IPS DF 4.7 (cell line): ENCODE data around the gene MAP3K3.

ENCODE experiments used
- DNase-seq: peaks from one replicate; pipeline ENCODE4 v3.0.0-alpha.2; 2013; ENCODE audit warnings: low spot score; ENCODE audit errors: extremely low read depth

The MAP3K3 gene

DNA sequence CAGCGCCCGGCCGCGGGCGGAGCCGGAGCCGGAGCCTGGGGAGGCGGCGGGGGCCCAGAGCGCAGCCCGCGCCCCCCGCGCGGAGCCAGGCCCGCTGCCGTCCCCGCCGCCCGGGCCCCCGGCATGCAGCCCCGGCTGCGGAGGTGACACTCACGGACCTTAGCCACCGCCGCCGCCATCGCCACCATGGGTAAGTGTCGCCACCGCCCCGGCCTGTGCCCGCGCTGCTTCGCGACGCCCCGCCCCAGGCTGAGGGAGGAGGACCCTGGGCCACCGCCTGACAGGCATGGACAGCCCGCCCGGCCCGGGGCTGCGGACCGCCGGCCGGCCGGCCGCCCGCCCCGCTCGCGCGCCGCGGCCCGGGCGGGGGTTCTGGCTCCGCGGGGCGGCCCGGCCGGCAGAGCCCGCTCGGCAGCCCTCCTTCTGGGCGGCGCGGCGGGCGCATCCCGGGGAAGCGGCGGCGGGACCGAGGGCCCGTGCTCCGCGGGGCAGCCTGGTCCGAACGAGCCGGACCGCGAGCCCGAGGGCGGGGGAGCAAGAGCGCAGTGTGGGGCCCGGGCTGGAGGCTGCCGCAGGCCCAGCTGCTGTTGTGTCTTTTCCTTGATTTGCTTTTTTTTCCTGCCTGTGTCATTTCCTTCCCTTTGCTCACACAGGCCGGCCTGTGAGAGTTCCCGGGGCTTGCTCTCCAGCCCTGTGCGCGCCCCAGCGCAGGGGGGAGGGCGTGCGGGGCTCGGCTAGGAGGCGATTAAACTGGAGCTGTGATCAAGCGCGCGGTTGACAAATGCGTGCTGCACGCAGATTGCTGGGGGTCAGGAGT is 565 bp downstream of the MAP3K3 start:
- DNase-seq: no peak

DNA sequence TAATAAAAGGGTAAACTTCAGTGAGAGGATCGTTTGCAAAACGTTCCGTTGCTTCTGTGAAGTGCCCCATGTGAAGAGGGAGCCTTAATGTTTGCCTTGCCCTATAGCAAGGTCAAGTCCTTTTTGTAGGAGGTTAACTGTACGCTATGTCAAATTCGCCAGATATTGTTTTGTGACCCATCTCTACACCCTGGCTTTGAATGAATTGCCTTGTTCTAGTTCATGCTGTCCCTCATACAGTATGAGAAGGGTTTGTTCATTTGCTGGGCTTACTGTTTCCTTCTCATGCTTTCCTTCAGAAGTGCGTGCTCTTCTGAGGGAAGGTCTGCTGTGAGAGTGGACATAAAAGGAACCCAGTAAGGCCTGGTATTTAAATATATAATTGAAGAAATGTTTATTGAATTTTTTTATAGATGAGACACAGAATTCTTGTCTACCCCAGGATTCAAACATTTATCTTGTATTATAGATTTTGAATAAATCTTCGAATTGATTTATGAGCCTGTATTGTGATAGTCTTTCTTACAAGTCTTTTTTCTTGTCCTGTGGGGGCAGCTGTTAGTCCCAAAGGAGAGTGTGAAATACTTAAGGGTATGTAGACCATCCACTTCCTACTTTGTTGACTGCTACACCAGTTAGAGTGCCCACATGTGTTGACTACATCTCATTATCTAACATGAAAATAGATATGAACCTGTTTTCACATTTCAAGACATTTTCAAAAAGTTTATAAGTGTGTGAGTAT is 1.7 kb downstream of the MAP3K3 start:
- DNase-seq: no peak

DNA sequence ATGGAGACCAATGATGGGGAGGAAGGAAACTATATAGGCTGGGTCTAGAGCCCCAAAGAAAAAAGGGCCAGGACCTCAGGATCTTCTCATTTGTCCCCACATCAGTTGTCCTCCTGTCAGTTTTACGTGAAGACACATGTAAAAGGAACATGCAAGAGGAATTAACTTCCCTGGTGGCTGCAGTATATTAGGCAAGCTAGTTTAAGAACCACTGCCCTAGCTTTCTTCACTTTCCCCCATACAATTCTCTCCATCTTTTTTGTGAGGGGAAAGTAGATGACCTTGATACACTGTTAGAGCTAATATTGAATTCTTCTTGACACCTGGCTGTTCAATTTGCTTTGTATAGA is 2.3 kb downstream of the MAP3K3 start:
- DNase-seq: no peak

- no peak for DNase-seq
Measured at GRCh38 chr17:63626551-63627180, 4.4 kb downstream of the MAP3K3 start.

DNA sequence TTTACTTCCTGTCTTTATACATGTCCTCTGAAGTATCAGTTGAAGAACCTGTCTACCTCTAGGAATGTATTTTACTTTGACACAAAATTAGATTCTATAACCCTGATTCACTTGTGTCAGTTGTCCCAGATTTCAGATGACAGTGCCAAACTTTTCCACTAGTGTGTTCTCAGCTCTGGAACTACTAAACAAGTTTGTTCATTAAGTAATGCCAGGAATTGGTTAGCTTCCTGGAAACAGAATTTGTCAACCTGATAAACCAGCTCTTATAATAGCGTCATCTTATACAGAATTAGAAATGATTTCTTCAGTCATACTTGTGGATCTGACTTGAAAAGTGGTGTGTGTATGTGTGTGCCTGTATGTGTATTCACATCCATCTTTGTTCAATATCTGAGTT is 7.4 kb downstream of the MAP3K3 start:
- DNase-seq: no peak

DNA sequence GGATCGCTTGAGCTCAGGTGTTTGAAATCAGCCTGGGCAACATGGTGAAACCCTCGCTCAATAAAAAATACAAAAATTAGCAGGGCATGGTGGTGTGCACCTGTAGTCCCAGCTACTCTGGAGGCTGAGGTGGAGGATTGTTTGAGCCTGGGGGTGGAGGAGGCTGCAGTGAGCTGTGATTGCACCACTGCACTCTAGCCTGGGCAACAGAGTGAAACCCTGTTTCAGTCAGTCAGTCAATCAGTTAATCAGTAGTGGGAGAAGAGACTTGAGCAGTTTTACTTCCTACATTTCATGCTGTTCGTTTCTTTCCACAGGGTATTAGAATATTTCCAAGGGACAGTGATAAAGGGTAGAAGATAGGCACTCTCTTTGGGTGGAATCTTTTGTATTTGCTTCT is 8.8 kb downstream of the MAP3K3 start:
- no peak for DNase-seq

- DNase-seq: no peak
Measured at GRCh38 chr17:63631626-63632025, 9.4 kb downstream of the MAP3K3 start.

DNA sequence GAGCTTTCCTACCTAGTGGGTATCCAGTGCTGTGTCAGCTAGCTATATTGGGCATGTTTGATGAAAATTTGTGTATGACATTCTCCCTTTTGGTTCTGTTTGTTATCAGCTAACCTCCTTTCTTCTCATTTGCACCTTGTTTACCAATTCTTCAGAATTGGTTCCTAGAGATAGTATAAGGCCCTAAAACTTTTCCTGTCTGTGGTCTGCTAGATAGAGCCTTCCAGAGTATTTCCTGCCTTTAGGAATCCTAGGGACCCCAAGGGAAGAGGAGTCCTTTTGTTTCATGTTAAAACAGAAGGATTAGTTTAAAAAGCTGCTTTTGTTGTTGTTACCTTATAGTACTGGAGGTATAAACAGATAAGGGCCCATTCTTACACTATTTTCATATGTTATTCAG is 11.5 kb downstream of the MAP3K3 start:
- no peak for DNase-seq

- DNase-seq: no peak
Measured at GRCh38 chr17:63634163-63634562, 11.9 kb downstream of the MAP3K3 start.

DNA sequence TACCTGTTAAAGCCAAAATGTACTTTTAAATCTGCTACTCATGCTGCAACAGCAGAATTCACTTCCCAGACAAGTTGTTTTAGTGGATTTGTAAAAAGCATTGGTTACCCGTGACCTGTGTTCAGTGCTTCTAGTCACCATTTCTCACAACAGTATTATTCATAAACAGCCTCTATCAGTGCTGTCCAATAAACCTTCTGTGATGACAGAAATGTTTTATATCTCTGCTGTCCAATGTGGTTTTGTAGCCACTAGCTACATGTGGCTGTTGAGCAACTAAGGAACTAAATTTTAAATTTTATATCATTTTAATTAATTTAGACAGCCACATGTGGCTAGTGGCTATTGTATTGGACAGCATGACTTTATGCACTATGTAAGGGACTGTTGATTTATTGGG is 12.6 kb downstream of the MAP3K3 start:
- no peak for DNase-seq

DNA sequence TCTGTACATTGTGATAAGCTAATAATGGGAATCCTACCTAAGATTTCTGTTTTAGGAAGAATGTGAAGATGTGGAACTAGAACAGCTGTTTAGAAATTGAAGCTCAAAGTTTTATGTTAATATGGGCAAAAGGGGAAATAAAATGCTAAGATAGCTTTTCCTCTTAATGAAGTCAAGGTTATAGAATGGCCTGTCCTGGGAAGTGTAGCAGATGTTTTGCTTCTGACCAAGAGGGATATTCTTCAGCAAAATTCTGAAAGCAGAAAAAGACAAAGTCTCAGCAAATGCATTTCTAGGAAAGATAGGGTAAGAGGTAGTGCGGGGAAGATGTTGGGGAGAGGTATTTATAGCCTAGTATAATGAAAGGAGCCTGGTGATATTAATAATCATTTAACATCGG is 13.1 kb downstream of the MAP3K3 start:
- no peak for DNase-seq

DNA sequence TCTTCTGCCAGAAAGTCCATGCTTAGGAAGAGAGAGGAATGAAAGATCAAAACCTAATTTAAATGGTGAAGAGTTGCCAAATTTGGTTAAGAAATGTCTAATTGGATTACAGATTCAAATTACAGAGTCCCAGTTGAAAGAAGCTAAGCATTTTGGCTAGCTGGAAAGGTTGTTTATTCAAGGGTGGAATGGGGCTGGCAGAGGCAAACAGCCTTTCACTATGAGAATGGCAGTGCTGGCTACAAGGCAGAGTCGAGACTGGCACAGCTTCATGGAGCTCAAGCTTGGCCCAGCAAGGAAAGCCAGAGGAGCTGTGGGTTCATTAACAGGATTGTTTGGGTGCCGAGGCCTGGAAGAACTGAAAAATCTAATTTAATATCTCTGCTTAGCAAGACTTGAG is 13.6 kb downstream of the MAP3K3 start:
- no peak for DNase-seq

DNA sequence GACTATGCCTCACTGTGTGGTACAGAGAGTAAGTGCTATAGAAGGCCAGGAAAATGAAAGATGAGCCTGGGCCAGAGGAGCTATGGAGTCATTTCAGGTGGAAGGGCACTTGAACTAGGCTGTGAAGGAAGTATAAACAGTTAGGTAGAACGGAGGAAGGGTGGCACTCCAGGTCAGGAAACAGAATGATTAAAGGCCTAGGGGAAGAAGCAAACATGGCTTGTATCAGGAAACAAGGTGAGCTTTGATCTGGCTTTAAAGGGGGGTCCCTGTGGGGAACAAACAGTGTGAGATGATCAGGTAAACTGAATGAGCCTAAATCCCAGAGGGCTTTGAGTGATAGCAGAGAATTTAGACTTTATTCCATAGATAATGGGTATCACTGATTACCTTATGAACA is 16.9 kb downstream of the MAP3K3 start:
- DNase-seq: no peak

- DNase-seq: no peak
Measured at GRCh38 chr17:63640038-63640437, 17.8 kb downstream of the MAP3K3 start.

DNA sequence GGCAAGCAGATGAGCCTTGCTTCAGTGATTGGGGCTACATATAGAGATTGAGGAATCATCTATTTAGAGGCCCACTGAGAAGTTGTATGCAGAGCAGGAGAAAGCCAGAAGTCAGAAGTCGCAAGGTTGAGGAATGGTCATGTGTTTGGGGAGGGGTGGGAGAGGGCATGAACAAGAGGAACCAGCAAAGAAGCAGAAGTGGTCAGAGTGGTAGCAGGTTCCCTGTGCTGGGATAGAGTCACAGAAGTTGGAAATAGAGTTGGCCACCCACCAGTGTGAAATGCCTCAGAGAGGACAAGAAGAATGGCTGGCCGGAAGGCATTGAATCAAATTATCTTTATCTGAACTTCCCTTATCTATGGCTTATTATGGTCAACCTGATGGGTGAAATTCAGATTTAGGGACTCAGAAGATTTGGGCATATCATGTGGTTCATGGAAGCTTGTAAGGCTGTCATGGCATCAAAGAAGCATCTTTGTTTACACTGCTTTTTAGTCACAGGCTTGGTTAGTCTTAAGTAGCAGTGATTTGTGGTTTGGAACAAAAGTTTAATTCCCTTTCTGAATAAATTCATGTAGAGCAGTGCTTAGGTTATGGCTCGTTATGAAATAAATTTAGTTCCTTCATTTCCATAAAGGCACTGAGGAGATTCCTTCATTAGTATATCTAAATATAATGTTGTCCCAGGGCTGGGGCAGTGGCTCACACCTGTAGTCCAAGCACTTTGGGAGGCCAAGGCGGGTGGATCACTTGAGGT is 19.7 kb downstream of the MAP3K3 start:
- no peak for DNase-seq

- no peak for DNase-seq
Measured at GRCh38 chr17:63644846-63645245, 22.6 kb downstream of the MAP3K3 start.

DNA sequence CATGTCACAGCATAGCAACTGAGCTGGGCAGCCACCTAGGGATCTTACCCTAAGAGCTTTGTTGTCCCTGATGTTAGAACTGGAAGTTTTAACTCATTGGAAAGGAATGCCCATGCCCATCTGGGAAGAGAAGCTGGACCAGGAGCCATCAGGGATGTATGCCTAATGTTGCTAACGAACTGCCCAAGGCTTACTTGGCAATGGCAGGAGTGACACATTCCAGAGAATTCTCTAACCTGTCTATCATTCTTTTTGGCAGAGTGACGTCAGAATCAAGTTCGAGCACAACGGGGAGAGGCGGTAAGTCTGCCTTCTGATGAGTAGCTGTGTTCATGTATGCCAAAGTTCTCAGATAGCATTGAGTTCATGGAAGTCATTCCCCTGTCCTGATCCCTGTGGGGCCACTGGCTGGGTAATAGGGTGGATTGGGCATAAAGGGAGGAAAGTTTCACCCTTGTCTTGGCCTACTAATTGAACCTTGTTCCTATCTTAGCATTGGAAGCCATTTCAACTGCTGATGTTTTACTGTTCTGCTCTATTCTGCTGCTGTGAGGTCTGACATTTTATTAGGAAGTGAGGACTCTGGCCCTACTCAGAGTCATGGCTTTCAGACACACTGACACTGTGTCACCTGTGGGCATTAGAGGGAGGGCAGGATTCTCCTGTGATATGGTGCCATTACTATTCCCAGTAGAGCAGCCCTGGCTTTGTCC is 23.7 kb downstream of the MAP3K3 start:
- DNase-seq: no peak

GRCh38 chr17:63646488-63646806 is 24.2 kb downstream of the MAP3K3 start:
- no peak for DNase-seq

- no peak for DNase-seq
Measured at GRCh38 chr17:63647065-63647725, 25.0 kb downstream of the MAP3K3 start.

DNA sequence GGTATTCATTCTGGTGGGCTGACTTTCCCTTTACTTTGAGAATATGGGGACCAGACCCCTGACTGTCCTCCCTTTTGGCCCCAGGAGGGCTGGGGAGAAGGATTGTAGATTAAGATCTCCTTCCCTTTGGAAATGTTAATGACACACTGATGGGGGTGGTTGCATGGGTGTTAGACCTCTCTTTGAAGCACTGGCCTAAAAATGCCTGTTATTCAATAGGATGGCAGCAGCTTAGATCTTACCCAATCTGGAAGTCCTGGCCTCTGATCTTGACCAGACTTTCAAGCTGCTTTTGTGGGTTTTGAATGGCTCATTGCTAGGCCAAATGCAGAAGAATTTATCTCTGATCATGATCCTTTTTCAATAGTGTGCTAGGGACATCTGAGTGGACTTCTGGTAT is 25.7 kb downstream of the MAP3K3 start:
- DNase-seq: no peak

DNA sequence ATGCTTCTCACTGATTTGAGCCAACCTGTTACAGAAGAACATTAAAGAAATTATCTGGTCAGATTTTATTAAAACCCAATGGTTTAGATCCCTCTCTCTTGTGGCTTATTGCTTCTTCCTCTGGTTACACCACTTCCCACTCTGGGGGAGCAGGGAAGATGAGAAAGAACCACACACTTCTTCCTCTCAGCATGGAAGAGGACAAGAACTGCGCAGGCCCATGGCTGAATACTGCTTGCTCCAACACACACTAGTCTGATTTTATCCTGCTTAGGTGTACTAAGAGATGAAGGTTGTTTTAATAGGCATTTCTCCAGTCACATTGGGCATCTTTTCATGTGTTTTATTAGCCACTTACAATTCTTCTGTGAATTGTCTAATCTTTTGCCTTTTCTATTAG is 27.6 kb downstream of the MAP3K3 start:
- no peak for DNase-seq
